HG03520 (cell line): Measurements from ENCODE around the gene ARVCF.

ENCODE experiments used
- ATAC-seq: cut with Tn5 transposase; IDR thresholded peaks from one replicate; pipeline ENCODE4 v1.9.1; 2021; ENCODE audit warnings: mild to moderate bottlenecking, moderate library complexity; ENCODE audit not compliant: unreplicated experiment

The ARVCF gene

DNA sequence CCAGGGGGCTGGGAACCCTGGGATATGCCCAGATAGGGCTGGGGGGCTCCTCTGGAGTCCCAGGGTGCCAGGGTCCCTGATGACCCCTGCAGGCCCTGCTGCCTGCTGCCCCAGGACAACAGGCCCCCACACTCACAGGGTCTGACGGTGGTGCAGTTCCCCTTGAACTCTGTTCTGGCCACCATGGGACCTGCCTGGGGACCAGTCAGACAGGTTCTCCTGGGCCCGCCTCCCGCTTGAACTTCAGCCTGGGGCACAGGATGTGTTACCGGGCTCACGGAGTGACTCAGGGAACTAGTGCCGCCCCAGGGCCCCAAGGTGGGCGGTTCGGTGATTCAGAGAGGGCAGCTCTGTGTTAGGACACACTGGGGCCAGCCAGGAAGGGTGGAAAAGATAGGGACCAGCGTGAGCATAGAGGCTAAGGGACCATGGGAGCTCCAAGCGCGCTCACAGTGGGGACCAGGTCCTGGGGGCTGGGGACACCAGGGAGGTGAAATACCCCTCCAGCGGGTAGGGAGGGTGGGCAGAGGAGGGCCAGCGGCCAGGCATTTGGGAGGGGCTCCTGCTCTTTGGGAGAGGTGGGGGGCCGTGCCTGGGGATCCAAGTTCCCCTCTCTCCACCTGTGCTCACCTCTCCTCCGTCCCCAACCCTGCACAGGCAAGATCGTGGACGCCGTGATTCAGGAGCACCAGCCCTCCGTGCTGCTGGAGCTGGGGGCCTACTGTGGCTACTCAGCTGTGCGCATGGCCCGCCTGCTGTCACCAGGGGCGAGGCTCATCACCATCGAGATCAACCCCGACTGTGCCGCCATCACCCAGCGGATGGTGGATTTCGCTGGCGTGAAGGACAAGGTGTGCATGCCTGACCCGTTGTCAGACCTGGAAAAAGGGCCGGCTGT, 53.5 kb downstream of the ARVCF start:
- ATAC-seq, result no peak

DNA sequence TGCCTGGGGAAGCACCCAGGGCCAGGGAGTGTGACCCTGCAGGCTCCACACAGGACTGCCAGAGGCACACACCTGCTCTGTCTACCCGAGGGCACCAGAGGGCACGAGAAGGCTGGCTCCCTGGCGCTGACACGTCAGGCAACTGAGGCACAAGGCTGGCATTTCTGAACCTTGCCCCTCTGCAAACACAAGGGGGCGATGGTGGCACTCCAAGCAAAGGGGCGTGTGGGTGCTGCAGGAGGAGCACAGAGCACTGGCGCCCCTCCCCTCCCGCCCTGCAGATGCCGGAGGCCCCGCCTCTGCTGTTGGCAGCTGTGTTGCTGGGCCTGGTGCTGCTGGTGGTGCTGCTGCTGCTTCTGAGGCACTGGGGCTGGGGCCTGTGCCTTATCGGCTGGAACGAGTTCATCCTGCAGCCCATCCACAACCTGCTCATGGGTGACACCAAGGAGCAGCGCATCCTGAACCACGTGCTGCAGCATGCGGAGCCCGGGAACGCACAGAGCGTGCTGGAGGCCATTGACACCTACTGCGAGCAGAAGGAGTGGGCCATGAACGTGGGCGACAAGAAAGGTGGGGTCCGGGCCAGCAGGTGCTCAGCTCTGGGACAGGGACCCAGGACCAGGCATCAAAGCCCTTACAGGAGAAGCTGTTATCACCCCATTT, 54.2 kb downstream of the ARVCF start:
- ATAC-seq, result no peak

DNA sequence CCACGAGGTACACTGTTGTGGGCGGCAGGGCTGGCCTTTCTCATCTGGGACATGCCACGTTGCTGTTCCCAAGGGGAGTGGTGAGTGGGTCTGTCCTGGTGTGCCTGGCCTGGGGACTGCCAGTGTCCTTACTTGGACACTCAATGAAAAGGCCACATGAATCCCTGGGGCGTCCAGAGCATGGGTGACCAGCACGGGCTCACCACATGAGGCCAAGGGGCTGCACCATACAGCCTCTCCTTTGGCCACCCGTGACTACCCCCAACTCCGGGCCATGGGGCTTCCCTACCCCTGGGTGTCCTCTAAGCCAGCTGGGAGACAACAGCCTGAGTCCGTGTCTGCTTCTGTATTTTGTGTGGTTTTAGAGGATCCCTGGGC, 54.8 kb downstream of the ARVCF start:
- ATAC-seq, result no peak

DNA sequence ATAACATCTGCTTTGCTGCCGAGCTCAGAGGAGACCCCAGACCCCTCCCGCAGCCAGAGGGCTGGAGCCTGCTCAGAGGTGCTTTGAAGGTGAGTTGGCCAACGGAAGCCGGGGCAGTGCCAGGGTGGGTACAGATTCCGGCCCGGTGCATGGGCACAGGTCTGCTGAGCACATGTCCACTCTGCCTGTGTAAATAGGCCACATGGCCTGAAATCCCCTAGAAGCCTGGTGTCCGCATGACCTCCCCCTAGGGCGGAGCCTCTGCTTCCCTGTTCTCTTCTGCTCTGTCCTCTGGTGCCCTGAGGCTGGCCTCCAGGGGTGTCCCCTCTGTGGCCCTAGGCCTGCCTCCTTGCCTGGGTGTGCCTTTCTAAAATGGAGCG, 55.4 kb downstream of the ARVCF start:
- ATAC-seq, result no peak

DNA sequence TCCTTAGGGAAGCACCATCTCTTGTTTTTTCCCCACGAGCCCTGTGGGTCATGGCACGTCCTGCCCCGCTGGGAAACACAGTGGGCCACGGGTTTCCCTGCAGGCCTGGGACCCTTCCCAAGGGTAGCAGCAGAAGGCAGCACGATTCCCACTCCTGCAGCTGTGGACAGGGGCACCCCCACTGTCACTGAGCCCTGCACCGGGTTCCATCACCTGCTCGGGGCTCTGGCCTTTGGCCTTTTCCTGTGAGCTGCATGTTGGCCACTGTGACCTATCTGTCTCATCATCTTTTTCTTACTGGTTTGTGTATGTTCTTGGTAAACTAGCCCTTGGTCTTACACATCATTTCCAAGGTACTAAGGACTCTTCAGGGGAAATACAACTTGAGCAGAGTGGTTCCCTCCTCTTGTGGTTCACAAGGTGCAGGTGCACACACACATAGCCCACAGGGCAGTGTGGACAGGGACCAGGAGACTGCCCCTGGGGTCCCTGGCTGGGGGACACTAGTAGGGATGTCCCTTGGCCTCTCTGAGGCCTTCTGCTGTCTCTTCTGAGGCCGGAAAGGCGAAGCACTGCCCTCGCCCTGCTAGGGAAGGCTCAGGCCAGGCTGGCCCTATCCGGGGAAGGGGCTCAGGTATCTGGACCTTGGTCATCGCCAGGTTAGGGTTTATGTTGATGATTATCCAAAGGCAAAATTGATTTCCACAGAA, 56.0 kb downstream of the ARVCF start:
- no peak for ATAC-seq

DNA sequence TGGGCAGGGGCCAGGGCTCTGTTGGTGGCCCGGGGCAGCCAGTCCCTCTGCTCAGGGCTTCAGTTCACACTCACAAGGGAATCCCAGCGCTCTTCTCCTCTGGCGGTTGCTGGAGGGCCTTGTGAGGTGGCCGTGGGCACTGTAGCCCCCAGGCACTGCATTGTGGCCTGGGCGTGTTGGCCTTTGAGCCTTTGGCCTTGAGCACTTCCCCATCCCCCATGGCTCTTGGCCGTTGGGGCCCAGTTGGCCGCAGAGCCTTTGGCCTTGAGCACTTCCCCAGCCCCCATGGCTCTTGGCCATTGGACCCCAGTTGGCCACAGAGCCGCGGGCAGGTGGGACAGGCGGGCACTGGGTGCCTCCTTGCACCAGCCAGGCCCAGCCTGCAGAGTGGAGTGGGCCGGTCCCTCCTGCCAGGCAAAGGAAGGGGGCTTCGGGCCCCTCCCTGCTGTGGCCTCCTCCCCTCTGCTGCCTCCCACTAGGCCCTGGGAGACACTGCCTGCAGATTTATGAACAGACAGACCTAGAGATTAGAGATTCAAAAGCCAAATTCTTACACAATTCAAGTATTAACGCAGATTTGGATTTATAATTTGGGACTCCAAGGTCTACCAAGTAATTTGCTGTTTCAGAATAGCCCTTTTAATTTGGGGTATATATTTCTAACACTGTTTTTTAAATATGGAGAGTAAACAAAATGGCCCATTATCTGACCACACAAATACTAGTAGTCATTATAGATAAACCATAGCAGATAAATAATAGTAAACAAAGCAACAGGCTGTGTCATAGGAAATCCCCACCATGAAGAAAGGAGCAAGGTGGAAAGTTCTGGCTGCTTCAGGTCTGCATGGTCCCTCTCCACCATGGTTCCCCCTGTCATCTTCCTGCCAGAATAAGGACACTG, 56.8 kb downstream of the ARVCF start:
- no peak for ATAC-seq

DNA sequence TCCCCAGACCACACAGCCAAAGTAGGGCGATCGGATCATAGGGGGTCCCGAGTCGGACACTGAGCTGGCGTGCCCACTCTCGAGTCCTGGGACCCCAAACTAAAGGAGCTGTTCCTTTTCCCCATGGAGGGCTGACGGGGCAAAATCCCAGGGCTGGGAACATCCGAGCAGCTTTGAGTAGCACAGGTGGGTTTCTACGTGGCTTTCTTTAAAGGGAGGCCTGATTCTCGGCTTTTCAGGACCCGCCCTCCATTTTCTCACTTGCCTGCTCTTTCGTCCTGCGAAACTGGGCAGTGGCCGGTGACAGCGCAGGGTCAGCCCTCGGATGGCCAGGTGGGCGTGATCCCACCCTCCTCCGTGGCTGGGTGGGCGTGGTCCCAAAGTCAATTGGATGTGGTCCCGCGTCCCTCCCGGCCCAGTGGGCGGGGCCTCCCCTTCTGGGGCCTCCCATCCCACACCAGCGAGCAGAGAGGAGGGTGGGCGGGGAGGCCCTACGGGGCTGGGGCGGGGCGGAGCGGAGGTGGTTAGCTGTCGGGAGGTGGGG, 57.5 kb downstream of the ARVCF start:
- no peak for ATAC-seq

DNA sequence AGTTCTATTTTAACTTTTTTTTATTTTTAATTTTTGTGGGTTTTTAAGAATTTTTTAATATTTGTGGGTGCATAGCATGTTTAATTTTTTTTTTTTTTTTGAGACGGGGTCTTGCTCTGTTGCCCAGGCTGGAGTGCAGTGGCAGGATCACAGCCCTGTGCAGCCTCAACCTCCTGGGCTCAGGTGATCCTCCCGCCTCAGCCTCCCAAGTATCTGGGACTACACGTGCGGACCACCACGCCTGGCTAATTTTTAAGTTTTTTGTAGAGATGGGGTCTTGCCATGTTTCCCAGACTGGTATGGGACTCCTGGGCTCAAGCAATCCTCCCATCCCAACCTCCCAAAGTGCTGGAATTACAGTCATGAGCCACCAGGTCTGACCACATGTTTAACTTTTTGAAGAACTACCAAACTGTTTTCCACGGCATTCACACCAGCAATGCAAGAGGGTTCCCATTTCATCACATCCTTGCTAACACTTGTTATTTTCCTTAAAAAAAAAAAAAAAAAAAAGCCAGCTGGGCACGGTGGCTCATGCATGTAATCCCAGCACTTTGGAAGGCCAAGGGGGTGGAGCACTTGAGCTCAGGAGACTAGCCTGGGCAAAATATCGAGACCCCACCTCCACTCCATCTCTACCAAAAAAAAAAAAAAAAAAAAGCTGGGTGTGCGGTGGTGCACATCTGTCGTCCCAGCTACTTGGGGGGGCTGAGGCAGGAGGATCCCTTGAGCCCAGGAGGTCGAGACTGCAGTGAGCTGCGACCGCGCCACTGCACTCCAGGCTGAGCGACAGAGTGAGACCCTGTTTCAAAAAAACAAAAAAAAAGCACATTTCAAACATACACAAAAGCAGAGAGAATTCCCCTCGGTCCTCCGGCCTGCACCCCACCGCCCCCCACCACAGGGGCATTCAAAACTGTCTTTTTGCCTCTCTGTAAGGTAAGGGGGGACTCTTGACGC, 58.3 kb downstream of the ARVCF start:
- no peak for ATAC-seq

DNA sequence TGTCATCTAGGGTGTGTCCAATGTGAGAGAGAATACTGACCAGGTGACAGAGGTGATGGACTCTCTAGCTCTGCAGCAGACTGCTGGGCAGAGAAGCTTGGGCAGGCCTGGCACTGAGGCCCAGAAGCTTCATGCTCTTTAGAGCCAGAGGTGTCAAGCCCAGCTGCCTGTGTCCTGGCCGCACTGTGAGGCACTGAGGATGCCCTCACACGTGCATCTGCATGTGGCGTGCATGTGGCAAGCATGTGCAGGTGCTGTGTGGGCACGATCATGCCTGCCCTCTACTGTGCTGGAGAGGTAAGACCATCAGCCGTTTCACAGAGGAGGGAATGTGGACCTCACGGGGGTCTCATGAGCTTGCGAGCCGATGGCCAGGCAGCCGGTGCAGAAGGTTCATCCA, 59.2 kb downstream of the ARVCF start:
- no peak for ATAC-seq

DNA sequence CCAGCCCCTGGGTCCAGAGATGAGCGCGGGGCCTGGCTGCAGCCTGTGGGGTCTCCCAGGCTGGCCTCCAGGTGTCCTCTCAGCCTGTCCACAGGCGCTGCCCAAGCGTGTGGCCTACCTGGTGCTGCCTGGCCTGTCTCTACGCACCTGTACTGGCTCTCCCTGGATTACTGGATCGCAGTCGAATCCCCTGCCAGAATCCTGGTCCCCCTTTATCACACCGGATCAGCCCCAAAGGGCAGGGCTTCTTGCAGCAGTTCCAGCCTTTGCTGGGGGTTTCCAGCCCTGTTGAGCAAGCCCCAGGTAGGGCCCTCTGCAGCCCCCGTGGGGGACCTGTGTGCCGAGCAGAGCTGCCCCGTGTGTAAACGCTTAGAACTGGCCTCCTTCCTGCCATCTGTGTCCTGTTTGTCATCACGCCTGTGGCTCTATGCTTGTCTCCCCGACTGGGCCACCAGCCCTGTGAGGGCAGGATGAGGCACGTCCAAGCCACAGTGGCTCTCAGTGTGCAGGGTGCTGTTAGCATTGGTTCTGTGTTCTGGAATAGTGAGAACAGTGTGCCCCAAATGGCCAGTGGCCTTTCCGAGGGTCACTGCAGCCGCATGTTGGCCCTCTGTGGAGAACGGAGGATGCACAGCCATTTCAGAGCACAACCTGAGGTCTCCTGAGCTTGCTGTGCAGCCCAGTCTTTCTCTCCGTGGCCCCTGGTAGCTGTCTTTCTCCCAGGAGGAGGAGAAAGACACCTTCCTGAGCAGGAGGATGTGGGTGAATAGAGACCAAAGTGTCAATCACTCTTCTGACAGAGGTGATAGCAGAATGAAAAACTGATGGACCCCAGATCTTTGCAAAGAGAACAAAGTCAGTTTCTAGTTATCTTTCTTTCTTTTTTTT, 61.1 kb downstream of the ARVCF start:
- no peak for ATAC-seq

DNA sequence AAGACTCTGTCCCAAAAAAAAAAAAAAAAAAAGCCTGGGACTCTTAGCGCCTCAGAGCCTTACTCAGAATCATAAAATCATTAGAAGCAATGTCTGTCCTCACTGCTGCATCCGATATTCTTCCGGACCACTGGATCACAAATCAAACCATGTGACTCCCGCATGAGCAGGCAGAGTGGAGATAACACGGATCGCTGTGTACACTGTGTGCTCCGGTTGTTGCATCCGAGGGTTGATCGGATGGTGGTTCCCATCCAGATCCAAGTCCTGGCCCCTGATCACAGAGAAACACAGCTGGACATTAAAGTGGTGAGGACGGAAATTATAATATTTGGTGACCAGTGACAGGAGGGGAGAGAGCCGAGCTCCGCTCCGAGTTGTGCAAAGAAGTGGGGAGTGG, 65.3 kb downstream of the ARVCF start:
- no peak for ATAC-seq

DNA sequence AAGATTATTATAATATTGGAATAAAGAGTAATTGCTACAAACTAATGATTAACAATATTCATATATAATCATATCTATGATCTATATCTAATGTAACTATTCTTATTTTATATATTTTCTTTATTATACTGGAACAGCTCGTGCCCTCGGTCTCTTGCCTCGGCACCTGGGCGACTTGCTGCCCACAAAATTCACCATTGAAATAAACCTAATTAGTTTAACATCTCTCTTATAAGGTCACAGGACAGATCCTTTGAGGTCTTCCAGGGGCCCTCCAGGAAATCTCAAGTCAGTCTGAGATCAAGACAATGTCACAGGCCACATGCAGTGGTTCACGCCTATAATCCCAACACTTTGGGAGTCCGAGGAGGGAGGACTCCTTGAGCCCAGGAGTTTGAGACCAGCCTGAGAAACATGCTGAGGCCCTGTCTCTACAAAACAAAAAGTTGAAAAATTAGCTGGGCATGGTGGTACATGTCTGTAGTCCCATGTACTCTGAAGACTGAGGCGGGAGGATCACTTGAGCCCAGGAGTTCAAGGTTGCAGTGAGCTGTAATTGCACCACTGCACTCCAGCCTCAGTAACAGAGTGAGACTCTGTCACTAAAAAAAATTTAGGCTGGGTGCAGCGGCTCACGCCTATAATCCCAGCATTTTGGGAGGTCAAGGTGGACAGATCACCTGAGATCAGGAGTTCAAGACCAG, 68.4 kb downstream of the ARVCF start:
- ATAC-seq, result no peak

DNA sequence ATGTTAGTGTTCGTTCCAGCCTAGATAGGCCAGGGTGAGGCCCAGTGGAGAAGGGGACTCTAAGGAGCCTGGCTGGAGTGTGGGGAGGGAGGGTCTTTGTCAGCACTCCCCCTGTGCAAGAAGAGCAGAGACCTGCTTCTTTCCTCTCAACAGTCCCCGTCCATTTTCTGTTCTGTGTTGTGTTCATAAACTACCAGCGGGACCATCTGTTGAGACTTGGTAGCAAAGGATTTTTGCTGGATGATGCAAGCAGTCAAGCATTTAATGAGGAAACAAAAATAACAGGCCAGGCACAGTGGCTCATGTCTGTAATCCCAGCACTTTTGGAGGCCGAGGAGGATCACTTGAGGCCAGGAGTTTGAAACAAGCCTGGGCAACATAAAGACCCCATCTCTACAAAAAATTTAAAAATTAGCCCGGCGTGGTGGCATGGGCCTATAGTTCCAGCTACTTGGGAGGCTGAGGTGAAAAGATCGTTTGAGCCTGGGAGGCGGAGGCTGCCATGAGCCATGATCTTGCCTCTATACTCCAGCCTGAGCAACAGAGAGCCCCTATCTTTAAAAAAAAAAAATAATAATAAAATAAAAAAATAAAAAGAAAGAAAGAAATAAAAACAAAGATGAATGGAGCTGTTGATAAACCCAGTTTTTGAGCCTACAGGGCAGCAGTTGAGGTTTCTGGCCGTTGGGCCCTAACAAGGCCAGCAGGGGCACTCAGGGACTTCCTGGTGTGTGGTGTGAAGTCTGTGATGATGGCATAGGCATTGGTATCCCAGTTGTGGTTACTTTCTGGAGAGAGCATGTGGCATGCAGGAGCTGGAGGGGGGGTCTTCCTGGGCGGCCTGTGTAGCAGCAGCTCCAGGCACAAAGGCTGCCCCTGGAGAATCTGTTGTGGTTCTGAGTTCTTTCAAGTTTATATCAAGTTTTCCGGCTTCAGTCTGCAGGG, 73.3 kb downstream of the ARVCF start:
- no peak for ATAC-seq

DNA sequence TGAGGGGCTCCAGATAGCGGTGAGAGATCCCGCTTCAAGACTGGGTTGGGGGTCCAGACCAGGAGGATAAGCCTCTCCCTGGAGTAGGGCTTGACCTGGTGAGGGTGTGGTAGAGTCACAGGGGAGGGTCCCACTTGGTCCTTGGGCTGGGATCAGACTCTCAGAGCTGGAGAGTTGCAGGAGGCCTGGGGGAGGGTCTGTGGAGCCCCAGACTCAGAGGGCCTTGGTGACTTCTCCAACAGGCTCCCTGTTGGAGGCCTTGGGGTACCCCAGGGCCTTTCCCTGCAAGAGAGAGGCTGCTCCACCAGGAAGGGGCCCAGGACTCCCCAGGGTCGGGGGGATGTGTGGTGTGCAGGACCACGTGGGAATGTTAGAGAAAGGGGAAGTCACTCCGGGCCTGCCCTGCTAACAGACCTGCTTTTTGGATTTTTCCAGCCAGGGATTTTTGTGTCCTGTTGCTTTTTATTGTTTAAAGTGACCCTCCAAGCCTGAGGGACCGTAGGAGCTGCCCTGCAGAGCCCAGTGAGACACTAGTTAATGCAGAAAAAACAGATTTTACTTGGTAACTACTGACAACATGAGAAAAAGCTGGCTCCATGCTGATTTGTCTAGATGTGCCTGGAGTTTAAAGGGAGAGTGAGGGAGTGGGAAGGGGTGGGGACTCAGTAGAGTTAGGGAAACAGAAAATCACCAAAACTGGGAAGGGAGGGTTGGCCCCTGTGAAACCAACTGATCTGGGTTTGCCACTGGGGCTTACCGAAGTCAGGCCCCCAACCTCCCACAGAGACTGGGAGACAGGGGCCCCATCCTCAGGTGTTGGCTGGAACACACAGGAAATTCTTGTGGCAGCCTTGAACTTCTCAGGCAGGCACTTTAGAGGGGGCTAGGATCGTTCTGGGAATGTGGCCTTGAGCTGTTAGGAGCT, 74.2 kb downstream of the ARVCF start:
- ATAC-seq, result no peak

DNA sequence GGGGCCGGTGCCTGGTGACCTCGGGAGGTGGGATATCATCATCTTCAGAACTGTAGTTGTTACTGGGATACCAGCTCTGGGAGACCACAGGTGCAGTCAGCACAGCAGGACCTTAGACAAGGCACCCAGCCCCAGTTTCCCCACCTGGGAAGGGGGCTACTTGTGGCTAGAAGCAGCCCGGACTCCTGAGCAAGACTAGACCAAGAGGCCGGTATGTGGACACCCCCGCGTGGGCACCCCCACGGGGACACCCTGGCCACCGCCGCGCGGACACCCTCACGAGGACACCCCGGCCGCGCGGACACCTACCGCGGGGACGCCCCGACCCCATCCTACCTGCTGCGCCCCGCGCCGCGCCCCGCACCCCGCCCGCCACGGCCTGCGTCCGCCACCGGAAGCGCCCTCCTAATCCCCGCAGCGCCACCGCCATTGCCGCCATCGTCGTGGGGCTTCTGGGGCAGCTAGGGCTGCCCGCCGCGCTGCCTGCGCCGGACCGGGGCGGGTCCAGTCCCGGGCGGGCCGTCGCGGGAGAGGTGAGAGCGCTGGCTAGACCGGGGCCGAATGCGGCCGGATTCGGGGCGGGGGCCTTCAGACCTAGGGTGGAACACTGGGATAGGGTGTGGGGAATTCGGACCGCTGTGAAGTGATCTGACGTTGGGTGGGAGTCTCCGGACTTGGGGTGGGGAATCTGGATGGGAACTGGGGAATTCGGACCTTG, 75.1 kb downstream of the ARVCF start, which contains the start of the genes COMT and TXNRD2:
Gene COMT (plus strand): TSS at position 408 of the 718 bp plus-strand sequence. CDS start 20,755 bp downstream, outside the sequence.
Gene TXNRD2 (minus strand): TSS at position 454 of the 718 bp plus-strand sequence. CDS start 15 bp downstream, at position 439.
- no peak for ATAC-seq
